C4-2B (cell line): ENCODE data around the gene FDXR.

Experiments used
- ZFX ChIP-seq: fragments of 450-650 bp; IDR thresholded peaks from 2 replicates; pipeline ENCODE4 v1.6.1; 2017
- TF ChIP-seq, protein P1 (sequence below): fragments of 450-650 bp; conservative IDR thresholded peaks from 2 replicates; pipeline ENCODE4 v1.5.1; 2017; ENCODE audit warnings: mild to moderate bottlenecking

- TF ChIP-seq, protein P1, sequence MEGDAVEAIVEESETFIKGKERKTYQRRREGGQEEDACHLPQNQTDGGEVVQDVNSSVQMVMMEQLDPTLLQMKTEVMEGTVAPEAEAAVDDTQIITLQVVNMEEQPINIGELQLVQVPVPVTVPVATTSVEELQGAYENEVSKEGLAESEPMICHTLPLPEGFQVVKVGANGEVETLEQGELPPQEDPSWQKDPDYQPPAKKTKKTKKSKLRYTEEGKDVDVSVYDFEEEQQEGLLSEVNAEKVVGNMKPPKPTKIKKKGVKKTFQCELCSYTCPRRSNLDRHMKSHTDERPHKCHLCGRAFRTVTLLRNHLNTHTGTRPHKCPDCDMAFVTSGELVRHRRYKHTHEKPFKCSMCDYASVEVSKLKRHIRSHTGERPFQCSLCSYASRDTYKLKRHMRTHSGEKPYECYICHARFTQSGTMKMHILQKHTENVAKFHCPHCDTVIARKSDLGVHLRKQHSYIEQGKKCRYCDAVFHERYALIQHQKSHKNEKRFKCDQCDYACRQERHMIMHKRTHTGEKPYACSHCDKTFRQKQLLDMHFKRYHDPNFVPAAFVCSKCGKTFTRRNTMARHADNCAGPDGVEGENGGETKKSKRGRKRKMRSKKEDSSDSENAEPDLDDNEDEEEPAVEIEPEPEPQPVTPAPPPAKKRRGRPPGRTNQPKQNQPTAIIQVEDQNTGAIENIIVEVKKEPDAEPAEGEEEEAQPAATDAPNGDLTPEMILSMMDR = no peak
- TF ChIP-seq ZFX = no peak
Measured at GRCh38 chr17:74879308-74879707, 6.5 kb upstream of the FDXR start.
